A549 (cell line): ENCODE data around the gene HS3ST6. TPM values are rescaled to one million over a fixed set of nuclear protein-coding genes. Genes with fewer than 3 reads are reported as not detected.

Experiments used
- ATAC-seq, 2 experiments: fragments of 200-7000 bp in 1 of 2; fragments of >200 bp in 1 of 2; cut with Nextera tagmentation in 1 of 2; cut with Tn5 transposase in 1 of 2; 3 replicates each; pipeline versions ENCODE4 v1.8.0 to v1.9.1; 2018 to 2020; ENCODE audit warnings: mild to moderate bottlenecking in 1 of 2, moderate library complexity in 1 of 2
- CTCF ChIA-PET: fragments of 300-600 bp; sonication (Branson Sonifier 250); formaldehyde crosslinking; extraction: SDS; loops from one replicate; lab custom pipeline; 2021; ENCODE audit warnings: antibody characterized with exemption, inconsistent platforms; lab: Yijun Ruan, JAX
- POLR2A ChIA-PET: fragments of 350-600 bp; formaldehyde crosslinking; extraction: SDS; loops from one replicate; lab custom pipeline; 2021; ENCODE audit warnings: antibody characterized with exemption, inconsistent platforms; lab: Yijun Ruan, JAX
- DNase-seq, 2 experiments: peaks; one replicate each; pipeline versions ENCODE4 v3.0.0 to v3.0.0-alpha.2; 2011 to 2016; ENCODE audit warnings: low read depth in 1 of 2, low spot score in 1 of 2
- FAIRE-seq: peaks from 2 replicates; lab custom pipeline; 2011; peaks lifted over from hg19 to GRCh38; lab: Jason Lieb, UNC
- H3K27ac ChIP-seq, 2 experiments: fragments of >200 bp; sonication (Bioruptor Twin); formaldehyde crosslinking; 3 replicates each; pipeline ENCODE4 v1.5.1; 2016 to 2017
- H3K4me1 ChIP-seq: fragments of >200 bp; sonication (Bioruptor Twin); formaldehyde crosslinking; 3 replicates; pipeline ENCODE4 v1.6.1; 2016
- H3K4me2 ChIP-seq: fragments of >200 bp; sonication (Bioruptor Twin); formaldehyde crosslinking; 3 replicates; pipeline ENCODE4 v1.6.1; 2016
- H3K4me3 ChIP-seq: fragments of >200 bp; sonication (Bioruptor Twin); formaldehyde crosslinking; 3 replicates; pipeline ENCODE4 v1.5.1; 2016
- H3K9me3 ChIP-seq: fragments of >200 bp; sonication (Bioruptor Twin); formaldehyde crosslinking; 3 replicates; pipeline ENCODE4 v1.6.1; 2016
- CBX2 ChIP-seq: fragments of 200-600 bp; sonication (generic); IDR thresholded peaks from 2 replicates; pipeline ENCODE4 v1.6.1; 2016; ENCODE audit warnings: low read depth, mild to moderate bottlenecking, borderline replicate concordance
- CBX8 ChIP-seq: fragments of 200-600 bp; sonication (generic); IDR thresholded peaks from 2 replicates; pipeline ENCODE4 v1.6.1; 2016
- CEBPB ChIP-seq, 2 experiments: fragments of >200 bp in 1 of 2; sonication (Bioruptor Twin) in 1 of 2; formaldehyde crosslinking in 1 of 2; IDR thresholded peaks; 2 replicates each; pipeline ENCODE4 v1.6.1; 2012 to 2016
- CHD2 ChIP-seq: fragments of 150-350 bp; IDR thresholded peaks from 2 replicates; pipeline ENCODE4 v1.6.1; 2014; ENCODE audit warnings: low read length; ENCODE audit not compliant: partially characterized antibody
- CHD4 ChIP-seq: fragments of 200-600 bp; sonication (generic); IDR thresholded peaks from 2 replicates; pipeline ENCODE4 v1.6.1; 2016; ENCODE audit warnings: antibody characterized with exemption, mild to moderate bottlenecking, borderline replicate concordance
- EHF ChIP-seq: fragments of 250-450 bp; sonication (Bioruptor Pico); IDR thresholded peaks from 2 replicates; pipeline ENCODE4 v1.5.0; 2020; ENCODE audit warnings: mild to moderate bottlenecking
- EP300 ChIP-seq, 2 experiments: fragments of >200 bp; sonication (Bioruptor Twin); formaldehyde crosslinking; IDR thresholded peaks; 2 replicates in 1 of 2; 3 replicates in 1 of 2; pipeline ENCODE4 v1.6.1; 2016 to 2017
- ESRRA ChIP-seq: fragments of 150-350 bp; IDR thresholded peaks from 2 replicates; pipeline ENCODE4 v1.6.1; 2014; ENCODE audit warnings: mild to moderate bottlenecking, low read length, borderline replicate concordance
- FOSB ChIP-seq: fragments of 250-450 bp; sonication (Bioruptor Pico); IDR thresholded peaks from 2 replicates; pipeline ENCODE4 v1.5.0; 2020; ENCODE audit warnings: mild to moderate bottlenecking, moderate library complexity
- FOXS1 ChIP-seq: fragments of 250-450 bp; sonication (Bioruptor Pico); IDR thresholded peaks from 2 replicates; pipeline ENCODE4 v1.5.0; 2020; ENCODE audit warnings: mild to moderate bottlenecking, moderate library complexity
- HDAC2 ChIP-seq: fragments of 200-600 bp; sonication (generic); IDR thresholded peaks from 2 replicates; pipeline ENCODE4 v1.6.1; 2016
- HEYL ChIP-seq: fragments of 250-450 bp; sonication (Bioruptor Pico); IDR thresholded peaks from 2 replicates; pipeline ENCODE4 v1.8.0; 2021; ENCODE audit warnings: mild to moderate bottlenecking, moderate library complexity
- HOXA7 ChIP-seq: fragments of 250-450 bp; sonication (Bioruptor Pico); IDR thresholded peaks from 2 replicates; pipeline ENCODE4 v1.5.0; 2020; ENCODE audit warnings: mild to moderate bottlenecking, moderate library complexity
- HOXB13 ChIP-seq: fragments of 250-450 bp; sonication (Bioruptor Pico); IDR thresholded peaks from 2 replicates; pipeline ENCODE4 v1.5.0; 2020; ENCODE audit warnings: low read depth, mild to moderate bottlenecking, moderate library complexity
- MAFK ChIP-seq: fragments of 450-650 bp; IDR thresholded peaks from 2 replicates; pipeline ENCODE4 v1.6.1; 2014; ENCODE audit not compliant: partially characterized antibody
- MAZ ChIP-seq: fragments of 150-350 bp; IDR thresholded peaks from 2 replicates; pipeline ENCODE4 v1.6.1; 2014; ENCODE audit warnings: antibody characterized with exemption, low read depth, low read length, borderline replicate concordance
- MYC ChIP-seq: IDR thresholded peaks from 2 replicates; pipeline ENCODE4 v1.6.1; 2012; ENCODE audit warnings: mild to moderate bottlenecking, inconsistent platforms, low read length, improper control_type of control experiment, borderline replicate concordance
- NFE2L2 ChIP-seq: fragments of 150-350 bp; conservative IDR thresholded peaks from 2 replicates; pipeline ENCODE4 v1.6.1; 2014; ENCODE audit warnings: low read length
- NR3C1 ChIP-seq: fragments of >200 bp; sonication (Bioruptor Twin); formaldehyde crosslinking; IDR thresholded peaks from 3 replicates; pipeline ENCODE4 v1.6.1; 2017
- RCOR1 ChIP-seq: fragments of 150-350 bp; IDR thresholded peaks from 2 replicates; pipeline ENCODE4 v1.6.1; 2014; ENCODE audit warnings: antibody characterized with exemption, low read length, low read depth
- TFCP2L1 ChIP-seq: fragments of 250-450 bp; sonication (Bioruptor Pico); IDR thresholded peaks from 2 replicates; pipeline ENCODE4 v1.5.0; 2021; ENCODE audit warnings: mild to moderate bottlenecking
- TP53 ChIP-seq: fragments of 250-450 bp; sonication (Bioruptor Pico); IDR thresholded peaks from 2 replicates; pipeline ENCODE4 v1.5.0; 2021; ENCODE audit warnings: mild to moderate bottlenecking, moderate library complexity
- ZC3H11A ChIP-seq: fragments of 450-650 bp; IDR thresholded peaks from 2 replicates; pipeline ENCODE4 v1.6.1; 2014; ENCODE audit warnings: antibody characterized with exemption, mild to moderate bottlenecking
- ZFP36 ChIP-seq: fragments of 450-650 bp; IDR thresholded peaks from 2 replicates; pipeline ENCODE4 v1.6.1; 2014; ENCODE audit warnings: borderline replicate concordance; ENCODE audit not compliant: partially characterized antibody
- WGBS: methylation state at CpG from one replicate; pipeline ENCODE4 v1.1.6; 2017; ENCODE audit errors: missing lambda C conversion rate; 5-methylcytosine and 5-hydroxymethylcytosine counted together
- polyA plus RNA-seq, 4 experiments: library from polyadenylated mRNA; depleted of rRNA in 3 of 4; stranded (reverse); fragments of >200 nt; fragmentation: RNase III in 1 of 4; extraction: RNeasy Plus Mini Kit Qiagen cat#74134 plus additional on column Dnase treatment in 1 of 4; gene quantifications; 2 replicates in 3 of 4; 3 replicates in 1 of 4; pipeline ENCODE4 v1.2.3, GENCODE V29; 2011 to 2017
- TF ChIP-seq, protein P1 (sequence below): fragments of 150-350 bp; IDR thresholded peaks from 2 replicates; pipeline ENCODE4 v1.6.1; 2014; ENCODE audit warnings: low read depth, mild to moderate bottlenecking, low read length
- TF ChIP-seq, protein P2 (sequence below): IDR thresholded peaks from 2 replicates; pipeline ENCODE4 v1.6.1; 2012
- TF ChIP-seq, protein P3 (sequence below): fragments of 250-450 bp; sonication (Bioruptor Pico); IDR thresholded peaks from 2 replicates; pipeline ENCODE4 v1.5.0; 2020; ENCODE audit warnings: low read depth, mild to moderate bottlenecking, moderate library complexity

The HS3ST6 gene
- polyA plus RNA-seq, 2 of the 4 experiments (the other 2 are of a cell fraction), result 1.5 to 2.0 TPM

DNA sequence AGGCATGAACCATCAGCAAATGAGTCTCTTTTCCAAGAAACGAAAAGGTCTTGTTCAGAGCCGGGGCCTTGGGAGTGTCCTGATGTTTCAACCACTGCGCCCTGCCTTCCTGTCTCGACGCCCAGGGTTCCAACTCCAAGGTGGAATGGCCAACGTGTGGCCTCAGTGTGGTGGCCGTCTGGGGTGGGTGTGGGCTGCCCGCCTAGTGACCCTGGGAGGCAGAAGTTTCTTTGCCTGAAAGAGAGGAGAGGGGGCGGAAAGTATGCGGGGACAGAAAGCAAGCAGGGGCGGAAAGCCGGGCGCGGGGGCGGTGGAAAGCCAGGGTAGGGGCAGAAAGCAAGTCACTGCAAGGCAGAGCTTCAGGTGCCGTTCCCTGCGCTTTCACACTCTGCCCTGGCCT lies 20.7 kb upstream of the HS3ST6 start:
- no peak for TF ChIP-seq TP53 (CRISPR knock-in tag)
- TF ChIP-seq HOXB13 (CRISPR knock-in tag), result no peak
- TF ChIP-seq CEBPB (IDR thresholded peaks at IDR 0.05), result no peak
- TF ChIP-seq HOXA7 (CRISPR knock-in tag), result no peak
- no peak for TF ChIP-seq ESRRA
- no peak for TF ChIP-seq FOSB (CRISPR knock-in tag)
- no peak for TF ChIP-seq MAFK
- TF ChIP-seq FOXS1 (CRISPR knock-in tag), result no peak
- TF ChIP-seq CBX8, result no peak
- TF ChIP-seq CHD2, result no peak
- no peak for TF ChIP-seq ZFP36
- TF ChIP-seq, protein P1, sequence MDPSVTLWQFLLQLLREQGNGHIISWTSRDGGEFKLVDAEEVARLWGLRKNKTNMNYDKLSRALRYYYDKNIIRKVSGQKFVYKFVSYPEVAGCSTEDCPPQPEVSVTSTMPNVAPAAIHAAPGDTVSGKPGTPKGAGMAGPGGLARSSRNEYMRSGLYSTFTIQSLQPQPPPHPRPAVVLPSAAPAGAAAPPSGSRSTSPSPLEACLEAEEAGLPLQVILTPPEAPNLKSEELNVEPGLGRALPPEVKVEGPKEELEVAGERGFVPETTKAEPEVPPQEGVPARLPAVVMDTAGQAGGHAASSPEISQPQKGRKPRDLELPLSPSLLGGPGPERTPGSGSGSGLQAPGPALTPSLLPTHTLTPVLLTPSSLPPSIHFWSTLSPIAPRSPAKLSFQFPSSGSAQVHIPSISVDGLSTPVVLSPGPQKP, result no peak
- TF ChIP-seq CBX2, result no peak
- TF ChIP-seq NR3C1, result no peak
- no peak for TF ChIP-seq EHF (CRISPR knock-in tag)
- no peak for TF ChIP-seq HDAC2
- TF ChIP-seq CHD4, result no peak
- Histone ChIP-seq H3K4me1 (peaks cover 30% of the 10 kb centered on the region), H3K4me2 (no peak overlapping the region), H3K27ac (no peak overlapping the region), H3K4me3 (no peak overlapping the region), H3K9me3 (no peaks in the 10 kb centered on the region)
- DNase-seq, result no peak
- ChIA-PET POLR2A (interaction anchor here (1.4 kb wide), 1 partner anchor 26 kb away, joined by 3 read pairs; the partner anchor contains the start of gene RPS2), CTCF (interaction anchor here (1.2 to 7.1 kb wide), 4 partner anchors 10 to 97 kb away, joined by 4 to 63 read pairs (median 14); no protein-coding TSS in a partner anchor)
- no peak for ATAC-seq
- WGBS, result 91% methylated on average over 14 of the region's 17 CpGs
- FAIRE-seq, result no peak

DNA sequence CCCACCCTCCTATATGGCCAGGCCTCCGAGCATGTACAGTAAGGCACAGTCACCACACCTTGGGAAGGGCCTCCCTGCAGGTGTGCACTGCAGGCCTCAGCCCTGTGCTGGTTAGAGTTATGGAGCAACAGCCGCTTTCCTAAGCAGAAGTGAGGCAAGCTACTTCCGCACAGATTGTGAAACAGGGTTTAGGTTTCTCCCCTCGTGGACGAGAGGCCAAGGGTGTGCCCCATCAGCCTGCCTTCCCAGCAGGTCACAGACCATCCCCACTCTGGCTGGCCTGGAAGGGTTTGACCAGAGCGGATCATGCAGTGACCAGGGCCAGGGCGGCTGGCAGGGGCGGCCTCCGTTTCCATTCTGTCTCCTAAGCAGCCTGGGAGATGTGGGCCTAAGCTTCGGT lies 20.1 kb upstream of the HS3ST6 start:
- Histone ChIP-seq H3K4me3 (no peak overlapping the region), H3K4me1 (peaks cover 28% of the 10 kb centered on the region), H3K4me2 (no peak overlapping the region), H3K9me3 (no peaks in the 10 kb centered on the region), H3K27ac (no peak overlapping the region)
- no peak for ATAC-seq
- no peak for DNase-seq
- POLR2A ChIA-PET, result interaction anchor here (0.6 to 1.4 kb wide), 2 partner anchors 10 to 26 kb away, joined by 3 read pairs; partner anchors contain the start of gene RPS2
- no peak for FAIRE-seq
- WGBS, result 88% methylated on average over 7 of the region's 10 CpGs
- TF ChIP-seq, protein P2, sequence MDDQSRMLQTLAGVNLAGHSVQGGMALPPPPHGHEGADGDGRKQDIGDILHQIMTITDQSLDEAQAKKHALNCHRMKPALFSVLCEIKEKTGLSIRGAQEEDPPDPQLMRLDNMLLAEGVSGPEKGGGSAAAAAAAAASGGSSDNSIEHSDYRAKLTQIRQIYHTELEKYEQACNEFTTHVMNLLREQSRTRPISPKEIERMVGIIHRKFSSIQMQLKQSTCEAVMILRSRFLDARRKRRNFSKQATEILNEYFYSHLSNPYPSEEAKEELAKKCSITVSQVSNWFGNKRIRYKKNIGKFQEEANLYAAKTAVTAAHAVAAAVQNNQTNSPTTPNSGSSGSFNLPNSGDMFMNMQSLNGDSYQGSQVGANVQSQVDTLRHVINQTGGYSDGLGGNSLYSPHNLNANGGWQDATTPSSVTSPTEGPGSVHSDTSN, result no peak
- no peak for TF ChIP-seq EP300 (IDR thresholded peaks at IDR 0.05)
- no peak for TF ChIP-seq MAZ
- TF ChIP-seq, protein P3, sequence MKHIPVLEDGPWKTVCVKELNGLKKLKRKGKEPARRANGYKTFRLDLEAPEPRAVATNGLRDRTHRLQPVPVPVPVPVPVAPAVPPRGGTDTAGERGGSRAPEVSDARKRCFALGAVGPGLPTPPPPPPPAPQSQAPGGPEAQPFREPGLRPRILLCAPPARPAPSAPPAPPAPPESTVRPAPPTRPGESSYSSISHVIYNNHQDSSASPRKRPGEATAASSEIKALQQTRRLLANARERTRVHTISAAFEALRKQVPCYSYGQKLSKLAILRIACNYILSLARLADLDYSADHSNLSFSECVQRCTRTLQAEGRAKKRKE (CRISPR knock-in tag), result no peak
- no peak for TF ChIP-seq FOXS1 (CRISPR knock-in tag)
- no peak for TF ChIP-seq CBX2
- no peak for TF ChIP-seq HEYL
- no peak for TF ChIP-seq CBX8
- TF ChIP-seq NFE2L2, result no peak
- TF ChIP-seq HDAC2, result no peak
- TF ChIP-seq ZC3H11A, result no peak
- no peak for TF ChIP-seq RCOR1
- no peak for TF ChIP-seq TFCP2L1 (CRISPR knock-in tag)
- TF ChIP-seq MYC, result no peak
- CTCF ChIA-PET, result interaction anchor here (1.2 to 7.1 kb wide), 3 partner anchors 9 to 81 kb away, joined by 3 to 63 read pairs (median 5); no protein-coding TSS in a partner anchor
